ENCODE results near the gene ITGB6.

- TF ChIP-seq ASH2L (IDR thresholded peaks at IDR 0.05; ENCODE audit: low read length), result no peak
- TF ChIP-seq YY1 (IDR thresholded peaks at IDR 0.05; ENCODE audit: low read depth, low read length), result no peak
- TF ChIP-seq EP300 (IDR thresholded peaks at IDR 0.05; ENCODE audit: borderline replicate concordance in 1 of 2, low read depth in 2 of 2, low read length in 2 of 2), result no peak
- no peak for TF ChIP-seq CBX5 (IDR thresholded peaks at IDR 0.05; ENCODE audit: low read depth, low read length)
- no peak for TF ChIP-seq CREB1 (IDR thresholded peaks at IDR 0.05)
- no peak for TF ChIP-seq CTCF (IDR thresholded peaks at IDR 0.05; ENCODE audit: control extremely low read depth in 1 of 3, insufficient read depth in 1 of 3, low read depth in 1 of 3, low read length in 3 of 3)
- no peak for TF ChIP-seq MAX (IDR thresholded peaks at IDR 0.05)
- TF ChIP-seq CEBPB (IDR thresholded peaks at IDR 0.05; ENCODE audit: low read depth, low read length), result no peak
- TF ChIP-seq JUN (IDR thresholded peaks at IDR 0.05; ENCODE audit: low read depth, low read length), result no peak
- no peak for TF ChIP-seq TAF1 (IDR thresholded peaks at IDR 0.05; ENCODE audit: low read depth, low read length)
These were observed 21.6 kb upstream of the ITGB6 start for GRCh38 chr2:160221391-160222276.

All from H1 (cell line).